K562 (cell line): ENCODE results near the gene LZTS2. TPM values are rescaled to one million over a fixed set of nuclear protein-coding genes. Genes with fewer than 3 reads are reported as not detected.

Experiments
- ATAC-seq: fragments of 200-7000 bp; cut with Tn5 transposase; 3 replicates; pipeline ENCODE4 v1.9.1; 2020; ENCODE audit warnings: moderate library complexity
- BruUV-seq: library from RNA; stranded (reverse); fragments of 400-500 nt; replicated peaks from 2 replicates; lab custom pipeline; 2021; lab: Mats Ljungman, UMichigan
- CTCF ChIA-PET: fragments of 300-600 bp; formaldehyde crosslinking; extraction: SDS; loops from one replicate; lab custom pipeline; 2021; ENCODE audit warnings: low intra/inter-chr PET ratio; lab: Yijun Ruan, JAX
- POLR2A ChIA-PET: fragments of 300-600, 350-650 bp; sonication (Branson Sonifier 250); formaldehyde crosslinking; extraction: SDS; loops from one replicate; lab custom pipeline; 2021; ENCODE audit warnings: antibody characterized with exemption, inconsistent platforms; lab: Yijun Ruan, JAX
- DNase-seq, 4 experiments: peaks; one replicate each; pipeline versions ENCODE4 v3.0.0 to v3.0.0-alpha.2; 2011 to 2018; ENCODE audit warnings: low spot score in 3 of 4, mixed read lengths in 3 of 4; ENCODE audit errors: extremely low read depth in 1 of 4
- FAIRE-seq: peaks from 2 replicates; lab custom pipeline; 2011; peaks lifted over from hg19 to GRCh38; lab: Jason Lieb, UNC
- H2AFZ ChIP-seq: 2 replicates; pipeline ENCODE4 v1.6.0; 2011; ENCODE audit warnings: low read depth, low read length, control low read depth, inconsistent platforms
- H3K27ac ChIP-seq: fragments of 200-600 bp; 3 replicates; pipeline ENCODE4 v1.8.0; 2011; ENCODE audit warnings: low read depth, mild to moderate bottlenecking, control low read depth, inconsistent platforms, low read length, moderate library complexity, mixed read lengths; ENCODE audit errors: extremely low read depth
- H3K27me3 ChIP-seq, 2 experiments: fragments of 300-600 bp in 1 of 2; 2 replicates in 1 of 2; 3 replicates in 1 of 2; pipeline versions ENCODE4 v1.6.0 to v1.8.0; 2011; ENCODE audit warnings: inconsistent platforms in 2 of 2, low read length in 2 of 2, mild to moderate bottlenecking in 1 of 2, mixed read lengths in 1 of 2, moderate library complexity in 1 of 2; ENCODE audit not compliant: control insufficient read depth in 2 of 2, insufficient read depth in 2 of 2
- H3K36me3 ChIP-seq: fragments of 300-600 bp; 3 replicates; pipeline ENCODE4 v1.8.0; 2011; ENCODE audit warnings: mild to moderate bottlenecking, low read length, inconsistent platforms; ENCODE audit not compliant: control insufficient read depth, insufficient read depth
- H3K4me1 ChIP-seq, 2 experiments: fragments of 200-600 bp in 1 of 2; replicated peaks in 1 of 2; 2 replicates in 1 of 2; 3 replicates in 1 of 2; pipeline versions ENCODE4 v1.5.1 to v1.8.0; 2011; ENCODE audit warnings: inconsistent platforms in 2 of 2, low read length in 2 of 2, mild to moderate bottlenecking in 1 of 2, mixed read lengths in 1 of 2, moderate library complexity in 1 of 2; ENCODE audit not compliant: control insufficient read depth in 2 of 2, insufficient read depth in 2 of 2
- H3K4me2 ChIP-seq: 2 replicates; pipeline ENCODE4 v1.6.1; 2011; ENCODE audit warnings: low read length, control low read depth, inconsistent platforms, mixed read lengths; ENCODE audit not compliant: insufficient read depth
- H3K4me3 ChIP-seq: fragments of 200-600 bp; sonication (generic), shearing (Covaris generic); 2 replicates; pipeline ENCODE4 v1.5.1; 2016; ENCODE audit warnings: control low read depth, inconsistent platforms
- H3K79me2 ChIP-seq: fragments of 200-600 bp; 3 replicates; pipeline ENCODE4 v1.8.0; 2011; ENCODE audit warnings: low read length, inconsistent platforms; ENCODE audit not compliant: control insufficient read depth, insufficient read depth
- H3K9ac ChIP-seq, 2 experiments: 2 replicates each; pipeline versions ENCODE4 v1.6.0 to v1.6.1; 2011; ENCODE audit warnings: low read depth in 2 of 2, low read length in 2 of 2, control low read depth in 1 of 2, inconsistent platforms in 1 of 2, mild to moderate bottlenecking in 1 of 2, mixed read lengths in 1 of 2; ENCODE audit not compliant: insufficient read depth in 1 of 2
- H3K9me1 ChIP-seq: one replicate; pipeline ENCODE4 v1.6.0; 2011; ENCODE audit warnings: inconsistent platforms, mild to moderate bottlenecking, low read length, moderate library complexity; ENCODE audit not compliant: control insufficient read depth, insufficient read depth
- H3K9me3 ChIP-seq: replicated peaks from 2 replicates; pipeline ENCODE4 v1.5.1; 2011; ENCODE audit warnings: low read depth, low read length, inconsistent platforms; ENCODE audit not compliant: control insufficient read depth, insufficient read depth
- H4K20me1 ChIP-seq: replicated peaks from 2 replicates; pipeline ENCODE4 v1.6.1; 2011; ENCODE audit warnings: low read length, inconsistent platforms, mixed read lengths; ENCODE audit not compliant: control insufficient read depth, insufficient read depth
- ARNT ChIP-seq, 2 experiments: fragments of 450-650 bp; IDR thresholded peaks; 2 replicates each; pipeline ENCODE4 v1.6.1; 2016; ENCODE audit warnings: mild to moderate bottlenecking in 1 of 2
- ATF4 ChIP-seq: fragments of 450-650 bp; formaldehyde crosslinking; IDR thresholded peaks from 2 replicates; pipeline ENCODE4 v1.4.0; 2022; ENCODE audit warnings: mild to moderate bottlenecking, moderate library complexity
- CHD4 ChIP-seq: fragments of 200-600 bp; sonication (generic); IDR thresholded peaks from 3 replicates; pipeline ENCODE4 v1.6.1; 2012; ENCODE audit warnings: low read depth, mild to moderate bottlenecking, mixed read lengths, low read length, inconsistent platforms; ENCODE audit not compliant: insufficient read depth, insufficient replicate concordance, poor library complexity, severe bottlenecking
- HCFC1 ChIP-seq: IDR thresholded peaks from 2 replicates; pipeline ENCODE4 v1.6.1; 2012; ENCODE audit warnings: low read depth, low read length, improper control_type of control experiment
- JUNB ChIP-seq: fragments of 450-650 bp; formaldehyde crosslinking; conservative IDR thresholded peaks from 2 replicates; pipeline ENCODE4 v1.4.0; 2020; ENCODE audit warnings: mild to moderate bottlenecking
- KDM1A ChIP-seq, 2 experiments: fragments of 450-650 bp; IDR thresholded peaks; 2 replicates each; pipeline ENCODE4 v1.6.1; 2016; ENCODE audit warnings: mild to moderate bottlenecking in 2 of 2
- MCM5 ChIP-seq: fragments of 450-650 bp; IDR thresholded peaks from 2 replicates; pipeline ENCODE4 v1.6.1; 2016; ENCODE audit warnings: low read depth
- NR3C1 ChIP-seq: sonication (generic); formaldehyde crosslinking; IDR thresholded peaks from 2 replicates; pipeline ENCODE4 v1.8.1; 2022; ENCODE audit warnings: missing genetic modification reagents
- RBFOX2 ChIP-seq: fragments of 200-400 bp; formaldehyde crosslinking; IDR thresholded peaks from 2 replicates; pipeline ENCODE4 v1.6.1; 2017; ENCODE audit warnings: low read depth, mild to moderate bottlenecking, low read length, moderate library complexity
- TEAD1 ChIP-seq, 2 experiments: fragments of 450-650 bp in 1 of 2; sonication (generic) in 1 of 2; formaldehyde crosslinking; IDR thresholded peaks; 2 replicates each; pipeline versions ENCODE4 v1.4.0 to v1.8.0; 2020 to 2022; ENCODE audit warnings: mild to moderate bottlenecking in 2 of 2, missing genetic modification reagents in 1 of 2
- THAP12 ChIP-seq: fragments of 250-450 bp; sonication (Bioruptor Pico); IDR thresholded peaks from 2 replicates; pipeline ENCODE4 v1.9.0; 2021; ENCODE audit warnings: mild to moderate bottlenecking, inconsistent platforms
- ZEB2 ChIP-seq: fragments of 450-650 bp; IDR thresholded peaks from 2 replicates; pipeline ENCODE4 v1.6.1; 2016
- ZNF121 ChIP-seq: sonication (generic); formaldehyde crosslinking; conservative IDR thresholded peaks from 2 replicates; pipeline ENCODE4 v1.8.0; 2022; ENCODE audit warnings: missing genetic modification reagents
- ZNF143 ChIP-seq: sonication (generic); formaldehyde crosslinking; IDR thresholded peaks from 2 replicates; pipeline ENCODE4 v1.9.0; 2022; ENCODE audit warnings: mild to moderate bottlenecking, missing genetic modification reagents
- ZNF695 ChIP-seq: fragments of 450-650 bp; formaldehyde crosslinking; IDR thresholded peaks from 2 replicates; pipeline ENCODE4 v1.4.0; 2020; ENCODE audit warnings: mild to moderate bottlenecking, moderate library complexity
- ZNF785 ChIP-seq: fragments of 250-450 bp; sonication (Bioruptor Pico); IDR thresholded peaks from 2 replicates; pipeline ENCODE4 v1.4.0; 2020; ENCODE audit warnings: mild to moderate bottlenecking
- ZNF830 ChIP-seq: fragments of 250-450 bp; sonication (Bioruptor Pico); IDR thresholded peaks from 2 replicates; pipeline ENCODE4 v1.5.0; 2021; ENCODE audit warnings: mild to moderate bottlenecking
- WGBS: fragments of 100-300 bp; shearing (Covaris generic); methylation state at CpG from one replicate; pipeline ENCODE4 v1.1.6; 2016; ENCODE audit warnings: low coverage, mixed read lengths; ENCODE audit not compliant: insufficient coverage; ENCODE audit errors: missing lambda C conversion rate; 5-methylcytosine and 5-hydroxymethylcytosine counted together
- in situ Hi-C: fragments of 300-500 bp; cut with MboI; formaldehyde crosslinking; loops from 4 replicates; pipeline ENCODE4 v1.15.0; 2018; ENCODE audit warnings: inconsistent platforms, mixed read lengths
- intact Hi-C: fragments of 100-400 bp; cut with micrococcal nuclease; formaldehyde crosslinking; loops from 2 replicates; pipeline ENCODE4 v1.14.2; 2022
- polyA plus RNA-seq, 8 experiments: library from polyadenylated mRNA; depleted of rRNA in 4 of 8; stranded (reverse) in 5 of 8; unstranded in 3 of 8; fragments of >200 nt; fragmentation: Nextera tagmentation in 2 of 8; fragmentation: Illumina TruSeq in 1 of 8; extraction: Ambion mirVana in 2 of 8; extraction: Trizol in 1 of 8; gene quantifications; 2 replicates each; pipeline versions ENCODE4 v1.2.1 to v1.2.3, GENCODE V29; 2011 to 2014; ENCODE audit warnings: inconsistent platforms in 1 of 8, missing spikeins in 1 of 8
- total RNA-seq, 7 experiments: library from RNA; depleted of rRNA in 6 of 7; stranded (reverse); fragments of >200 nt in 6 of 7; fragmentation: Illumina TruSeq in 2 of 7; extraction: Trizol in 2 of 7; gene quantifications; 2 replicates each; pipeline versions ENCODE4 v1.2.1 to v1.2.3, GENCODE V29; 2011 to 2021; ENCODE audit warnings: low replicate concordance in 1 of 7
- TF ChIP-seq, protein P1 (sequence below): sonication (generic); formaldehyde crosslinking; IDR thresholded peaks from 2 replicates; pipeline ENCODE4 v1.8.0; 2022; ENCODE audit warnings: mild to moderate bottlenecking, missing genetic modification reagents

LZTS2 gene
- total and polyA plus RNA-seq, 9 of the 15 experiments (the other 6 are each of a cell fraction or from before 2014, with no cell fraction given): 0.23 to 42.5 (median 14.7) TPM

- WGBS: 0% methylated on average over 25 of the region's 66 CpGs
- CTCF ChIA-PET: interaction anchor here (9.3 kb wide), 1 partner anchor 15 kb away, joined by 150 read pairs; no protein-coding TSS in a partner anchor
- intact Hi-C loops: loop anchor here (1.0 kb wide), 1 partner anchor 14 kb away; no protein-coding TSS in a partner anchor
- TF ChIP-seq CHD4 (peak; percentile 17), ARNT (IDR thresholded peaks at IDR 0.05) (no peak), KDM1A (IDR thresholded peaks at IDR 0.05) (no peak), ATF4 (CRISPR knock-in tag) (no peak), HCFC1 (no peak), ZNF830 (CRISPR knock-in tag) (no peak), ZNF785 (CRISPR knock-in tag) (no peak), THAP12 (no peak), TEAD1 (CRISPR knock-in tag; IDR thresholded peaks at IDR 0.05) (peak in 1 of 2 experiments; percentile 30; a peak in 1 of 4 replicates), ZNF143 (CRISPR knock-in tag) (no peak), ZNF695 (CRISPR knock-in tag) (no peak), NR3C1 (CRISPR knock-in tag) (no peak), MCM5 (no peak), RBFOX2 (peak; percentile 60), ZNF121 (CRISPR knock-in tag) (no peak), ZEB2 (no peak), JUNB (CRISPR knock-in tag) (no peak)
- TF ChIP-seq, protein P1, sequence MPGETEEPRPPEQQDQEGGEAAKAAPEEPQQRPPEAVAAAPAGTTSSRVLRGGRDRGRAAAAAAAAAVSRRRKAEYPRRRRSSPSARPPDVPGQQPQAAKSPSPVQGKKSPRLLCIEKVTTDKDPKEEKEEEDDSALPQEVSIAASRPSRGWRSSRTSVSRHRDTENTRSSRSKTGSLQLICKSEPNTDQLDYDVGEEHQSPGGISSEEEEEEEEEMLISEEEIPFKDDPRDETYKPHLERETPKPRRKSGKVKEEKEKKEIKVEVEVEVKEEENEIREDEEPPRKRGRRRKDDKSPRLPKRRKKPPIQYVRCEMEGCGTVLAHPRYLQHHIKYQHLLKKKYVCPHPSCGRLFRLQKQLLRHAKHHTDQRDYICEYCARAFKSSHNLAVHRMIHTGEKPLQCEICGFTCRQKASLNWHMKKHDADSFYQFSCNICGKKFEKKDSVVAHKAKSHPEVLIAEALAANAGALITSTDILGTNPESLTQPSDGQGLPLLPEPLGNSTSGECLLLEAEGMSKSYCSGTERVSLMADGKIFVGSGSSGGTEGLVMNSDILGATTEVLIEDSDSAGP (CRISPR knock-in tag): no peak
Observed at GRCh38 chr10:100997360-100998182, 2.0 kb upstream of the LZTS2 start.

More at GRCh38 chr10:100997360-100998182, 2.0 kb upstream of the LZTS2 start:
- Histone ChIP-seq H3K4me1 (peaks cover 26 to 72% of the 10 kb centered on the region in 2 experiments; a peak in 4 of 5 replicates), H4K20me1 (no peaks in the 10 kb centered on the region), H3K27ac (peak overlapping the region; percentile 93), H2AFZ (peak overlapping the region; percentile 86), H3K27me3 (no peaks in the 10 kb centered on the region), H3K79me2 (peaks cover 58% of the 10 kb centered on the region), H3K9me3 (no peaks in the 10 kb centered on the region), H3K4me2 (peak overlapping the region; percentile 100), H3K36me3 (peaks cover 33% of the 10 kb centered on the region; the same call in 2 of the 3 replicates), H3K9me1 (no peaks in the 10 kb centered on the region), H3K4me3 (peak overlapping the region; percentile 76), H3K9ac (peak overlapping the region; percentile 85 to 90)
- in situ Hi-C loops: loop anchor here (25.0 kb wide), 1 partner anchor 1040 kb away; no protein-coding TSS in a partner anchor
- no TSS peak for BruUV-seq
- POLR2A ChIA-PET: interaction anchor here (0.6 to 1.0 kb wide), 2 partner anchors 9 to 11 kb away, joined by 3 to 4 read pairs; no protein-coding TSS in a partner anchor
- ATAC-seq (peak; percentile 75), FAIRE-seq (peak; percentile 11), DNase-seq (peak; percentile 57 to 83 (median 72))
